Activated CD4-positive, alpha-beta T cell treated with anti-CD3 and anti-CD28 coated beads, Interleukin-10, Interleukin-2, amounts not matched to agents 100 ng/mL and 50 ng/mL, durations not matched to agents 16 hours and 8 hours (primary cell): ENCODE measurements around the gene H1-8.

Experiments
- DNase-seq: peaks from one replicate; pipeline ENCODE4 v3.0.0-alpha.2; 2020

Gene H1-8

DNA sequence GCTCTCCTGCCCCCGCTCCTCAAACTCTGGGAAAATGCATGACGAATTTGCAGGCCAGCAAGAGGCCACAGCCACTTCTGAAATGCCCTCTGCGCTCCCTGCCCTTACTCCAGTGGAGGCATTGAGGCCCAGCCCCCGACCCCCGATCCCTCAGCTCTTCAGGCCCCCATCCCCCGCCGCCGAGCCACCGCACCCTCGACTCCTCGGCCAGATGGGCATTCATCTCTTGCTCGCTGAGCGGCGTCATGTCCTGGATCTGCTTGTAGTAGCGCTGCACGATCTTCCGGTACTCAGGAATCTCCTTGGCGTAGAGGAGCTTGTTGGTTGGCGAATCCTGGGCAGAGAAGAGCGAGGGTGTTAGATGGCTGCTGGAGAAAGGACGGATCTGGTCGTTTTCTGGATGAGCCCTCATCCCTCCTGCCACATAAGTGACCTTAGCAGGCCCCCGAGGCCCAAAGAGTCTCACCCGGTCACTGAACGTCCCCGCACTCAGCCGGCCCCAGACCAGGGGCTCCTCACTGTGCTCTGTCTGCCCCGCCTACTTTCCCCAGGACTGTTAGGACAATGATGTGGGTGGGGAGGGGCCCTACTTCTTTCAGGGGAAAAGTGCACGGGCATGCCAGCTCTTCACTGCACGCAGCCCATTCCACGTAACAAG is 14.0 kb downstream of the H1-8 start:
- no peak for DNase-seq

DNA sequence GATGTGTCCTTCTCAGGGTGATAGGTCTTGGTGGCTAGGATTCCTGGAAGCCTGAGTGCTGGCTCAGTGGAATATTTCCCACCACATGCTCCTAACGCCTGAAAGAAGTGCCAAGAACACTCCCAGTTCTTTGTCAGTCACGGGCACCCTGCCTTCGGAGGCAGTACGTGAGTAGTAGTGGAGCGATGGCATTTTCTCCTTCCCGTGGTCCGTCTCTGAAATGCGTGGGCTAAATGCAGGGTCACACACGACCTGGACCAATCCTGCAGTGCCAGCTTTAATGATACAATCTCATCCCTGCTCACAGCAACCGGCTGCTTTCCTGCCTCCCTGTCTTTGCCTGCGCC is 14.5 kb downstream of the H1-8 start:
- DNase-seq, result no peak

DNA sequence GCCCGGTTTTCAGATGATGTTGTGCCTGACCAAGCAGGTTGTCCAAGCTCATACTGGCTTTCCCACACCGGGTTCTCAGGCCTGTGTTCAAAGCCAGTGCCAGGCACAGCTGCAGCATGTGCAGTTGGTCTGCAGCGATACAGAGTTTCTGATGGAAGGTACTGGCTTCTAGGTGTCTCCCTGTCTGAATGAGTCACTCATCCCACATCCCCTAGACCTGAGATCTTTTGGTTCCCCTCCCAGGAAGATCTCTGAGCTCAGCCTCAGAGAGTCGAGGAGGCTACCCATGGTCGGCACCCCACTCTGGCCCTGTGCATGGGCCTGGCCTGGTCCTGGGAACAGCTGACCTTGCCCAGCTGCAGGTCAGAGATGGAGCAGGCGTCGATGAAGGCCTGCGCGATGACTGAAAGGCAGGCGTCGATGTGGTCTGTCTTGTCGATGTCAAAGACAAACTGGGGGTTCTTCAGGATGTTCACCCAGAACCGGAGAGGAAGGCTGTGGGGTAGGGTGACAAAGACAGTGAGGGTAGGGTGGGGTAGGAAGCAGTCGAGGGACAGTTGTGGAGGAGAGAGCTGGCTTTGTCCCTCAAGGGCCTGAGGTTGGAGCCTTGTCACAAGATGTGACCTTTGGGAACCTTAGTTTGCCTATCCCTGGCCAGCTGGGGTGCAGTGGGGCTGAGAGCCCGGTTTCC is 15.3 kb downstream of the H1-8 start:
- DNase-seq, result no peak

DNA sequence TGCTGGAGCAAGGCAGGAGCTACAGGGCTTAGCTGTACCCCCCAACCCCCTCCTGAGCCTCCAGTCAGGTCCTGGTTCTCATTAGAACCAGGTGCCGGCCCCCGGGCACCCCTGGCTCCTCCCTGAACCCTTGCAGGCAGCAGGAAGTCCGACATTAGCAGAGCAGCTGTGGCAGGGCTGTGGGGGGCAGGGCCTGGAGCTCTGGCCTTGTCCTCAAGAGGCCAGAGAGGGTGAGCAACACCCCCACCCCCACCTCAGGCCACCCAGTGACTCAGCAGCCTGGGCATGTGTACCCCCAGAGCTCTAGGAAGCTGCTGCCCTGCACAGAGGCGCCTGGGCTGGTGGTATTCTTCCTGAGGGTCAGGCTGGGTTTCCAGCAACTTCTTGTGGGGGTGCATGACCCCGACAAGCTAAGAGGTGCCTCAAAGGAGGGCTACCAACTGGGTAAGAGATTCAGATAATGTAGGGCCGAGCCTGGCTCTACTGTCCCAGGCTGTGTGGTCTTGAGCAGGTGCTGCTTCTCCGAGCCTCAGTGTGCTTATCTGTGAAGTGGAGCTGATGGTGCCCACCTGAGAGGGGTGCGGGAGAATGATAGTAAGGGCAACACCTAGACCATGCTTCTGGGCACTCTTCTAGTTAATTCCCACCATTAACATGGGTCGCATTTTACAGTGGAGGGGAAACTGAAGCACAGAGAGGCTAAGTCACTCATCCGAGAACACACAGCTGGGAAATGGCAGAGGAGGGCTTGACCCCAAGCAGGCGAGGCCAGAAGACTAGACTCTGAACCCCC is 16.0 kb downstream of the H1-8 start:
- DNase-seq, result no peak

- no peak for DNase-seq
Measured at GRCh38 chr3:129559565-129560079, 16.6 kb downstream of the H1-8 start.

- DNase-seq, result no peak
Measured at GRCh38 chr3:129560269-129560787, 17.4 kb downstream of the H1-8 start.

DNA sequence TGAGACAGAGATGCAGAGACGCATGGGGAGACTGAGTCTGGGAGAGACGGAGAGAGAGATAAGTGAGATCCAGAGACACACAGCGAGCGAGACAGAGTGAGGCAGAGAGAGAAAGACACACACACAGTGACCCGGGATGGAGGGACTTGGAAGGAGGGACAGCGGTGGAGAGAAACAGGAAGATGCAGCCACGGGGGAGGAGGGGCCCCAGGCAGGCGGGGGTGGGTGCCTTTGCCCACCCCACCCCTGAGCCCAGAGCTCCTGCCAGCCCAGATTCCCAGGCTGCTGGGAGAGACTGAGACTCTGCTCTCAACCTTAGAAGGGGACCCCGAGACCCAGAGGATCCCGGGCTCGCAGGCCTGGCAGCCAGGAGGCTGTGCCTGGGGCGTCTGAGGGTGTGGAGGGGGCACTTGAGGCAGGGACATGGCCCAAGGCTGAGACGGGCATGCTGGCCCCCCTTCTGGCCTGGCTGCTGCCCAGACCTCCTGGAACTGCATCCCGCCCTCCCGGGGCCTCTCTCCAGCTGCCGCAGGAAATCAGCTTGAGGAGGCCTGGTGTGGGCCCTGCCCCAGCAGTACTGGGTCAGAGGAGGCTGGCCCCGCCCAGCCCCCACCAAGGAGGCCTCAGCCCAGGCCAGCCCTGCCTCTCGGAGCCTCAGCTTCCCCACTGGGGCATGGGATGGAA is 18.1 kb downstream of the H1-8 start:
- no peak for DNase-seq

DNA sequence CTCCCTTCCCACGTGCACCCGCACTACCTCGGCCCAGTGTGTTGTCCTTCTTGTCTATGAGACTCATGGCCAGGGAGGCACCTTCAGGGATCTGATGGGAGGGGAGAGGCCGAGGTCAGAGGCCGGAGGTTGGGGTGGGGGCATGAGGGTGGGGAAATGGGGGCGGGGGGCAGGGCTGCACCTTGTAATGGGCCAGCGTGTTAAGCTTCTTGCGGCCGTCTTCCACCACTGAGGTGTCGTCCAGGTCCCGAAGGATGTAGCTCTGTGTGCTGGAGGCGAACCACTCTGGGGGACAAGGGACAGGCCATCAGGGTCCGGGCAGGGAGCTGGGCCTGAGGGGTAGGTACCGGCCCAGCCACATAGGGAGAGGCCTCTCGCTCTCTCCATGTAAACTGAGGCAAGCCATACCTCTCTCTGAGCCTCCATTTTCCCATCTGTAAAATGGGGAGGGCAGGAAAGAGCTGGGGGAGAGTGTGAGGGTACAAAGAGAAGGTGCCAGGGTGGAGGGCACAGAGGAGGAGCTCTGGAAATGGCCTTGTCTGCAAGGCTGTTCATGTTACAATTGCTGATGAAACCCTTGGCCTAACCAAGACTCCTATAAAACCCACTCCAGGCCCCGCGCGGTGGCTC is 18.8 kb downstream of the H1-8 start:
- no peak for DNase-seq

- no peak for DNase-seq
Measured at GRCh38 chr3:129562803-129563202, 19.8 kb downstream of the H1-8 start.

GRCh38 chr3:129563332-129563731 is 20.4 kb downstream of the H1-8 start:
- DNase-seq, result no peak

DNA sequence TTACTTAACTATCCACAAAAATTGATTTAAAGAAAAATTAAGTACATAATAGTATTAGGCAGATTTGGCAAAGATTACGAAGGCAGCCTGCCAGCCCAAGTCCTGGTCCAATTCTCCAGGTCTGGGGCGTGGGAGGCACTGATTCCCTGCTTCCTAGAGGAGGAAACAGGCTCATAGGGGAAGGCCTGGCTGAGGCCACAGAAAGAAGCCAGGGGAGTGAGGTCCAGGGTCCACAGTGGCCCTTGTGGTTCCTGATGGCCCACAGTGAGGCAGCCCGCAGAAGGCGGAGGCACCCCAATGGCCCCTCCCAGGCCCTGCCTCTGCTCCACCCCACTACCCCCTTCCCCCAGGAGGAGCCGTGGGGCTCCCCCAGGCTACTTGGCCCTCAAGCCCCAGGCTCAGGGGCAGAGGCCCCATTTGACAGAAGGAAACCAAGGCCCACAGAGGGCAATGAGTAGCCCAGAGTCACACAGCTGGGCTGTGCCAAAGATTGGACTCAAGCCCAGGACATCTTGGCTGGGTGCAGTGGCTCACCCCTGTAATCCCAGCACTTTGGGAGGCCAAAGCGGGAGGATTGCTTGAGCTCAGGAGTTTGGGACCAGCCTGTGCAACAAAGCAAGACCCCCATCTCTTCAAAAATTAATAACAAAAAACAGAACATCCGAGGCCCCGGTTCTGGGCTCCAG is 21.0 kb downstream of the H1-8 start:
- no peak for DNase-seq

- no peak for DNase-seq
Measured at GRCh38 chr3:129564981-129565644, 22.1 kb downstream of the H1-8 start.

GRCh38 chr3:129565902-129566301 is 22.9 kb downstream of the H1-8 start:
- DNase-seq, result no peak

DNA sequence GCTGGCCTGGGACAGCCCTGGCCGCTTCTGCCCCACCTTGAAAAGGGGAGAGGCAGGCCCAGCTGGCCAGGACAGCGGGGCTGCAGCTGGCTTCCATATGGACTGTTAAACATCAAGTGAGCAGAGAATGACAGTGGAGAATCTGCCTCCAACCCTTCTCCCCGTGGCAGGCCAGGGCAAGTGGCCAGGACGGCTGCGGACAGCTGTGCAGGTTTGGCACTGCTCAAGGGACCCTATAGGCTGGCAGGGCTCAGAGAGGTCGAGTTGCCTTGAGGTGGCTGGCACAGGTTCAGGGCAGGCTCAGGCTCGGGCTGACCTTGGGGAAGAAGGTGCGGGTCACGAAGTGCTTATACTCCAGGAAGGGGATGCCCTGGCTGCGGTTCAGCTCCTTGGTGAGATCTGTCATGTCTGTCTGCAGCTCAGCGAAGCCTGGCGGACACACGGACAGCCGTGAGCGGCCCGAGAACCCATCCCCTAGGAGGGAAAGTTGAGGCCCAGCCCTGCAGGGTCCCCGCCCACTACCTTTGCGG is 24.3 kb downstream of the H1-8 start:
- DNase-seq, result no peak

GRCh38 chr3:129567939-129568338 is 25.0 kb downstream of the H1-8 start:
- DNase-seq, result no peak

GRCh38 chr3:129569856-129570255 is 26.9 kb downstream of the H1-8 start:
- DNase-seq, result no peak

DNA sequence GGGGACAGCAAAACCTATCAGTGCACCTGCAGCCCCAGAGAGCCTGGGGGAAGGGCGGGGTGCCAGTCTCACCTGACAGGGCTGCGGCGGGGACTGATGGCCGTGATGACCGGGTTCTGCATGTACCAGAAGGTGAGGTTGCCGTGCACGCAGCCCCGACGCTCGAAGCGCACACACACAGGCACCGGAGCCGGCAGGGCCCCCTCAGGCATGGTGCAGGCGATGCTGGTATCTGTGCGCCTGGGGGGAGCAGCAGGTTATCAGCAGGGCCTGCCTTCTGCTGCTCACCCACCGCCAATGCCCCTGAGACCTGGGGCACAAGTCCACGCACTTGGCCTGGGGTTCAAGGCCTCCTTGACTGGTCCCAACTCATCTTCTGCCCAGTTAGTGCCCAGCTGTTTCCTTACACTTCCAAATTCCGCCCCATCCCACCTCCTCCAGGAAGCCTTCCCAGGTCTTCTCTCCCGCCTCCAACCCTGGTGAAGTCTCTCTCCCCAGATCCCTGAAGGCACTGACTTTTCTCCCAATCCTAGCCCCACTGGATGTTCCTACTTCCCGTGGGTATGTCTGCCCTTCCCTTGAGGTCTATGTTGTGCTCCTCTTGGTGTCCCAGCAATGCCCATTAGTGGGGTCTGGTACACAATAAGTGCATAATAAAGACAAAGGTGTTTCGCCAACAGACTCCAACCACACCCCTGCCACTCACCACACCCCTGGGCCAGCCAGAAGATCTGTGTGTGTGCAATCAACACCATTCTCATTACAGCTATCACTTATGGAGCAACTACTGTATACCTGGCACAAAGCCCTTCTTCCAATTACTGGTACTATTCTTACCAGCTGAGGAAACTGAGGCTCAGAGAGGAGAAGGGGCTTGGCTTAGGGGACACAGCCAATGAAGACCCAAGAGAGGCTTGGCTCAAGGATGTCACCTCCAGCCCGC is 28.9 kb downstream of the H1-8 start:
- no peak for DNase-seq

DNA sequence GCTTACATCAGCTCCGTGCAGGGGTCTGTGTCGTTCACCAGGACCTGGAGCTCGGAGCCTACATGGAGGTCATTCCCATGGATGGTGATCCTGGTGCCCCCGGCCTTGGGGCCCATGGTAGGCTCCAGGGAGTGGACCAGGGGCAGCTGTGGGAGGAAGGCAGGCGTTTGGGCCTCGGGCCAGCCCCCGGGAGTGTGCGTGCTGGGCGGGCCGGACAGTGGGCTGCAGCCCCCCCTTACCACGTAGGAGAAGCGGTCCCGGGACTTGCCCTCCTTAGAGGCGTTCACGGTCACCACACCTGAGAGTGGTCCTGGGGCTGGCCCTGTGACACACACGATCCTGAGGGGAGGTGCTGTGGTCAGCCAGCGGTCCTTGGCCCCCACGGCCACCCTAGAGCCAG is 29.6 kb downstream of the H1-8 start:
- no peak for DNase-seq

GRCh38 chr3:129573493-129573892 is 30.5 kb downstream of the H1-8 start:
- DNase-seq, result no peak

GRCh38 chr3:129574206-129574605 is 31.2 kb downstream of the H1-8 start:
- DNase-seq, result no peak
